HG03045 (cell line): ENCODE measurements around the gene OR56A3.
"Not testable (repeated sequence)": the region's sequence is repeated elsewhere in the genome, so short reads cannot be mapped to it uniquely, and the experiment has no call there.

ENCODE experiments used
- ATAC-seq: cut with Tn5 transposase; IDR thresholded peaks from one replicate; pipeline ENCODE4 v1.9.1; 2021; ENCODE audit warnings: mild to moderate bottlenecking, moderate library complexity; ENCODE audit not compliant: unreplicated experiment

Gene OR56A3, protein sequence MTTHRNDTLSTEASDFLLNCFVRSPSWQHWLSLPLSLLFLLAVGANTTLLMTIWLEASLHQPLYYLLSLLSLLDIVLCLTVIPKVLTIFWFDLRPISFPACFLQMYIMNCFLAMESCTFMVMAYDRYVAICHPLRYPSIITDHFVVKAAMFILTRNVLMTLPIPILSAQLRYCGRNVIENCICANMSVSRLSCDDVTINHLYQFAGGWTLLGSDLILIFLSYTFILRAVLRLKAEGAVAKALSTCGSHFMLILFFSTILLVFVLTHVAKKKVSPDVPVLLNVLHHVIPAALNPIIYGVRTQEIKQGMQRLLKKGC

DNA sequence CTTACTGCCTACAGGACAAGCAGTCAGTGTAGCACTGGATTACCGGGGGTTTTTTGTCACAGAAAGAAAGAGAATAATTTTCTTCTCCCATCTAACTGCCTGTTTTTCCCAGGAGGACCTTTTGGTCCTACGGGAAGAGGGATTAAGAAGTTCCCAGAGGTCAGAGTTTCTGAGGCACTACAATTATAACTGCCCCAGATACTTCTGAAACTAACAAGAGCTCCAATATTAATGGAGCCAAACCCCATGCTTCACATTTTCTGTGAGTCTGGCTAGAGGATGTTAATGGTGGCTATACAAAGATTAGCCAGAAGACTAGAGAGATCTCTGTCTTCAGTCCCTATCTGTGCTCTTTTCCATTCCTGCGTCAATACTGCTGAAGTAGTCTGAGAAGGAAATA, at the start of gene OR56A3:
OR56A3 (plus strand) TSS at position 301 of the 400 bp plus-strand sequence. CDS start 5,096 bp downstream, outside the sequence.
- ATAC-seq, result no peak

DNA sequence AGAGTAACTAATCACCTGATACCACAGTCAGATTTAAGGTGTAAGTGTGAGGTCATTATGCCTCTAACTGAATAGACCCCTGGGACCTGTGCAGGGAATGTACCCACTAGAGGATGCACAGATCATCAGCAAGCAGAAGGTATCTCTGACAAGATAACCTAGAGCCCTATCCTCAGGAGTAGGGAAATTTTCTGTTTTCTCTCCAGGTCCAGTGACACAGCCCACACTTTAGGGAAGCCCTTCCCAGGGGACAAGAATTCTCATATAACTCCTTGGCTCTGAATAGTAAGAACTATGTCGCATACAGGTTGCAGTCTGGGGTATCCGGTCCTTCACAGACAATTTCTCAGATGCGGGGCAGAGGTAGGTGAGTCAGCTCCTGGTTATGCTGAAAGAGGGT, 49.1 kb upstream of the OR56A3 start, which contains the start of gene OR52E5:
OR52E5 (plus strand) TSS at position 301 of the 400 bp plus-strand sequence. CDS start 7,569 bp downstream, outside the sequence.
- no peak for ATAC-seq

DNA sequence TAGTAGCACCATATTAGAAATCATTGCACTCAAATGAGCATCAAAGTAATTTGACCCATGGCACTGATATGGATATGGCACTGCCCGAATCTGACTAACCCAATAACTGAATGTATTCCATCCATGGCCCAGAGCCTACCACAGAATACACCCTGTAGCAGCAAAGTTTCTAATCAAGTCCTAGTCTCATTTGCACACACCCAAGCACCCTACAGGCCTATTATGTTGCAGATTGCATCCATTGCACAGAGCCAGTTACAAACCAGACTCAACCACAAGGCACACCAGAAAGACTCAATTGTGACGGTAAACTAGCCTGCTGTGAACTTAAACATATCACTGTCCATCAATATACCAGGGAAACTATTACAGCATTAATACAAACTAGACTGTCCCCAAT, 42.5 kb upstream of the OR56A3 start:
- ATAC-seq, result no peak

DNA sequence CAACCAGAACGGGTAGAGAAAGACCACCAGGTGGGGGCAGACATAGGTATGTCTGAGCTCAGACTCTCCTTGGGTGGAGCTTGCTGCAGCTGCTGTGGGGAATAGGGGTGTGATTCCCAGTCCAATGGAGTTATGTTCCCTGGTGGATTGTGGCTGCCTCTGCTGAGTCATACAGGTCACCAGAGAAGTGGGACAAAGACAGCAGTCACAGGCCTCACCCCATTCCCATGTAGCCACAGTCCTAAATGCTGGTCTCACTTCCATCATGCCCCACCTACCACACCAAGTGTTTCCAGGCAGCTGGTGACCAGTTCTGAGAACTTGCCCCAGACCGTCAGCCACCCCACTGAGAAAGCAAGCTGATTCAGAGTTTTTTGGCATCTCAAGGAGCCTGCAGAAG, 31.5 kb upstream of the OR56A3 start:
- no peak for ATAC-seq

DNA sequence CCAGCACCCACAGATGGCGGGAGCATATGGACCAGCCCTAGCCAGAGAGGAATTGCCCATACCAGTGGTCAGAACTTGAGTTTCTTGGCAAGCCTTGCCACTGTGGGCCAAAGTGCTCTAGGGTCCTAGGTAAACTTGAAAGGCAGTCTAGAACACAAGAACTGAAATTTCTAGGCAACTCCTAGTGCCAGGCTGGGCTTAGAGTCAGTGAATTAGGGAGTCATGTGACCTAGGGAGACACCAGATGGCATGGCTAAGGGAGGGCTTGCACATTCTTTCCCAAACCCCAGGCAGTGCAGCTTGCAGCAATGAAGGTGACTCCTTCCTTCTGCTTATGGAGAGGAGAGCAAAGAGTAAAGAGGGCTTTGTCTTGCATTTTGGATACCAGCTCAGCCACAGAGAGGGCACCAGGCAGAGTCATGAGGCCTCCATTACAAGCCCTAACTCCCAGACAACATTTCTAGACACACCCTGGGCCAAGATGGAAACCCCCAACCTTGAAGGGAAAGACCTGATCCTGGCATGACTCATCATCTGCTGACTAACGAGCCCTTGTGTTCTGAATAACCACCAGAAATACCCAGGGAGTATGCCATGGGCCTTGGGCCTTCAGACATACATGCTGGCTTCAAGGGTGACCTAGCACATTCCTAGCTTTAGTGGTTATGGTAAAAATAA, 19.2 kb upstream of the OR56A3 start:
- peak; percentile 88 for ATAC-seq

DNA sequence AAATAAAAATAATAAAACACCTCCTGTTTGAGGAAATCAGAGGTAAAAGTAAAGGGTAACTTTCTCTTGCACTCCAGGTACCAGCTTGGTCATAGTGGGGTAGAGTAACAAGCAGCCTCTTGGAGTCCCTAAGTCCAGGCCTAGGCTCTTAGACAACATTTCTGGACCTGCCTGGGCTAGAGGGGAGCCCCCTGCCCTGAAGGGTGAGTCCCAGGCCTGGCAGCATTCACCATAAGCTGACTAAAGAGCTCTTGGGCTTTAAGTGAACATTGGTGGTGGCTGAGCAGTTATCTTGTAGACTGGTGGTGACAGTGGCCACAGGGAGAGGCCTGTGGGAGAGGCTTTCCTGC, 18.6 kb upstream of the OR56A3 start:
- peak; percentile 50 for ATAC-seq

DNA sequence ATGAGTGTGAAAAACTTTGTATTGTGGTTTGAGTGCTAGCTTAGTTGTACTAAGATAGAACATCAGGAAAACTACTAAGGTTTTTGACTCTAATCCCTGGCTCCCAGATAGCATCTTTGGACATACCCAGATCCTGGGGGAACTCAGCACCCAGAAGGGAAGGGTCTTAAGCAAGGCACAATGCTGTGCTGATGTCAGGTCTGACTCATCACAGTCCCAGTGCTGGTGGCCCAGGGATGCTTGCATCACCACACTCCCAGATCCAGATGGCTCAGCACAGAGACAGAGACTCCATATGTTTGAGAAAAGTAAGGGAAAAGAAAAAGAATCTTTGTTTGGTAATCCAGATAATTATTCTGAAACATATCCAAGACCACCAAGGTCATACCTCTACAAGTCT, 18.3 kb upstream of the OR56A3 start:
- ATAC-seq, result peak; percentile 16

DNA sequence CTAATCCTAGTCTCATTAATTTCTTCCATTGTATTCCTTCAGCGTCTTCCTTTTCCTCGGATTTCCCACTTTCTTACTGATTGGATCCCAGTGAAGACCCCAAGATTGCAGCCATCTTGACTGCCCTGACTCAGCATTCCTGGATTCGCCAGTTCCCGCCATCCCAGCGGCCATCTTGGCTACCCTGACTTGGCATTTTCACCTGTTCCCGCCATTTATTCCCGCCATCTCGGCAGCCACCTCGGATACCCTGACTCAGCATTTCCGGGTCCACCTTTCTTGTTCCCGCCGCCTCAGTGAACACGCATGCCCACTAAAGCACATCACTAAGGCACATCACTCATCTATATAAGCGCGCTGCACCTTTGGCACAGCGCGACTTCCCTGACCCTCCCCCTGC, 13.8 kb upstream of the OR56A3 start:
- ATAC-seq, result no peak

DNA sequence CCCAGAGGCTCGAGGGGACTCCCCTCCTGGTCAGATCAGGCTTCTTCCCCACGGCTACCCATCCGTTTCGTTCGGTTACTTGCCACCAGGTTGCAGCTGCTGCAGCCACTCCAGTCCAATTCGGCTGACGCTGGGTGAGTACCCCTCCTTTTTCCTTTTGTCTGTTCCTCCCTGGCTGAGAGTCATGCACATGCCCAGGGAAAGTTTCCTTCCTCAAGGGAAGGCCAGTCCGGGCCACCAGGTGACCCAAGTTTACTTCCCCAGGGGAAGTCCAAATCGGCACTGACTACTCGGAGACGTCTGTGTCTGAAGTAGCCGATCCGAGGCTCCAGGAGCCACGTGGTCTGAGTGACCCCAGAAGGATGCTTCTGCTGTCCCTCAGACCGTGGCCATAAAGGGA, 13.2 kb upstream of the OR56A3 start:
- no peak for ATAC-seq

DNA sequence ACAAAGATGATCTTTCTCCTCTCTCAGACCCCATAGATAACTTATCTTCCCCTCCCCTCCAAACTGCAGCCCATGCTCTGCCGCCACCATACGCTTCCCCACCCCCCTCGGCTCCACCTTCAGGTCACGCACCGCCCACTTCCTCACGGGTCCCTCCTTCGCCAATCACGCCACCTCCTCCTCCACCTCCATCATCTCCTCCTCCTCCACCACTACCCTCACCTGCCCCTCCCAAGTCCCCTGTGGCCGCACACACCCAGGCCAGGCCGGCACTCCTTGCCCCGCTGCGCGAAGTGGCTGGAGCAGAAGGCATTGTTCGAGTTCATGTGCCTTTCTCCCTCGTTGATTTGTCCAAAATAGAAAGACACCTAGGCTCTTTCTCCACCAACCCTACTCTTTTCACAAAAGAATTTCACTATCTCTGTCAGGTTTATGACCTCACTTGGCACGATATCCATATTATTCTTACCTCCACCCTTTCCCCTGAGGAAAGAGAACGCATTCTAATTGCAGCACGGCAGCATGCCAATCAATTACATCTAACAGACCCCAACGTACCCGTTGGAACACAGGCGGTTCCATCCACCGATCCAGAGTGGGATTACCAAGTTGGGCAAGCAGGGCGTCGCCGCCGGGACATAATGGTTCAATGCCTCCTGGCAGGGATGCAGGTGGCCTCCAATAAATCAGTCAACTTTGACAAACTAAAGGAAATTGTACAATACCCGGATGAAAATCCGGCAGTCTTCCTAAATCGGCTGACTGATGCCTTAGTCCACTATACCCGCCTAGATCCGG, 12.3 kb upstream of the OR56A3 start:
- ATAC-seq, result no peak

DNA sequence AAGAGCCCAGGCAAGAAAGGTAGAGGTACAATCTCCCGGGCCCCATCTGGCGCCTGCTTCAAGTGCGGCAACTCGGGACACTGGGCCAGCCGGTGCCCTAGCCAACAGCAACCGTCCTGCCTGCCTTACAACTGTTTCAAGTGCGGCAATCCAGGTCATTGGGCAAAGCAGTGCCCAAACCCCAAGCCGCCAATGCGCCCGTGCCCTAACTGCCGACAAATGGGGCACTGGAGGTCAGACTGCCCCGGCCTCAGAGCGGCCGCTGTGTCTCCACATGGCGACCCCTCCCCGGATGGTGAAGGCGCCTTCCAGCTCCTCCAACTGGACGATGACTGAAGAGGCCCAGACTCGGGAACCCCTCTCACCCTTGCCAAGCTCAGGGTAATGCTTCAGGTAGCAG, 11.4 kb upstream of the OR56A3 start:
- no peak for ATAC-seq

DNA sequence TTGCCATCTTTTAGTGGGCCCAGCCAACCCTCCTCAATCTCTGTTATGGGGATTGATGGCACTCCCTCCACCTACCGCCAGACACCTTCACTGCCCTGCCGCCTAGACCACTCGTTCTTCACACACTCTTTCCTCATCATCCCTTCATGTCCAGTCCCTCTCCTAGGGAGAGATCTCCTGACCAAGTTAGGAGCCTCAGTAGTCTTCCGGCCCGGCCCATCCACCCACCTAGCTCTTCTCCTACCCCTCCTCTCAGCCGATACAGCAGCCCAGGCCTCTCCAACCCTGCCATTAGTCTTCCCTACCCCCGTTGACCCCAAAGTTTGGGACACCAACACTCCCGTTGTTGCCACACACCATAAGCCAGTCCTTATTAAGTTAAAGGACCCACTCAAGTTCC, 11.0 kb upstream of the OR56A3 start:
- no peak for ATAC-seq

DNA sequence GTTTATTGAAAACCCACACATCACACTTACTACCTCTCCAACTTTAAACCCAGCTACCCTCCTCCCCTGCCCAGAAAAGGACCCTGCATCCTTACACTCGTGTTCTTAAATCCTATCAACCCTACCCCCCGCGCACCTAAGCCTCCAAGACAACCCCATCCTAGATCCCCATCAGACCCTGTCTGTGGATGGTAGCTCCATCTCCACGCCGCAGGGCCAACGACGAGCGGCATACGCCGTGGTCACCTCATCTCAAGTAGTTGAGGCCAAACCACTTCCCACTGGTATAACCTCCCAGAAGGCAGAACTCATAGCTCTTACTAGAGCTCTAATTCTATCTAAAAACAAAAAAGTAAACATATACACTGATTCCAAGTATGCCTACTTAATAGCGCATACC, 9.4 kb upstream of the OR56A3 start:
- no peak for ATAC-seq

DNA sequence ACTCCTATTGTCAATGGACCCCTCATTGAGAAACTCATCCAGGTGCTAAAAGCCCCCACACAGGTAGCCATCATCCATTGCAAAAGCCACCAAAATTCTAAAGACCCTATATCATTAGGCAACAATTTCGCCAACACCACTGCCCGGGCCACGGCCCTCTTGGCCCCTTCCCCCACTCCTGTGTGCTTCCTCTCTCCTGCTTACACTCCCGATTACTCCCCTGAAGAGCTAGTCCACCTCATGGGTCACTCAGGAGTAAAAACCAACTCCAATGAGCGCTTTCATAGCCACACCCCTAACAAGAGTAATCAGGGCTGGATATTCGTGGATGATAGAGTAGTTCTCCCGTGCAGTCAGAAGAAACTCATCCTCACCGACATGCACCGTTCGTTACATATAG, 8.9 kb upstream of the OR56A3 start:
- ATAC-seq, result no peak

DNA sequence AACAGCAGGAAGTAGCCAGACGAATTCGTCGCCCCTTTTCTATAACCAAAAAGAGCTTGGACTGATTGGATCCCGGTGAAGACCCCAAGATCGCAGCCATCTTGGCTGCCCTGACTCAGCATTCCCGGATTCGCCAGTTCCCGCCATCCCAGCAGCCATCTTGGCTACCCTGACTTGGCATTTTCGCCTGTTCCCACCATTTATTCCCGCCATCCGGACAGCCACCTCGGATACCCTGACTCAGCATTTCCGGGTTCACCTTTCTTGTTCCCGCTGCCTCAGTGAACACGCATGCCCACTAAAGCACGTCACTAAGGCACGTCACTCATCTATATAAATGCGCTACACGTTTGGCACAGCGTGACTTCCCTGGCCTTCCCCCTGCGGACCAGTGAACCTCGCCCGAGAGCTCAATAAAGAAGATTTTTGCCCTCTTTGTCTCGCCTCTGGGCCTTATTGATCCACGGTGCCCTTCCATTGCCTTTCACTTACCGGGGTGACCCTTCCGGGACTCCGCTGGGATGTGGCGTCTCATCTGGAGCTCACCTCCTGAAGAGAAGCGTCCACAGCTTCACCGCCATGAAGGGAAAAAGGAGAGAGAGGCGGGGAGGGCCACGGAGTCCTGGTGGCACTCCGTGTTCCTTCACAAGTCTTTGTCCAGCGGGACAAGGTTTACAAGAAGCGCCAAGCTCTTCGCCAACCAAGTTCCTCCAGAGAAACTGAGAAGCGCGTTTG, 4.0 kb upstream of the OR56A3 start:
- no peak for ATAC-seq

DNA sequence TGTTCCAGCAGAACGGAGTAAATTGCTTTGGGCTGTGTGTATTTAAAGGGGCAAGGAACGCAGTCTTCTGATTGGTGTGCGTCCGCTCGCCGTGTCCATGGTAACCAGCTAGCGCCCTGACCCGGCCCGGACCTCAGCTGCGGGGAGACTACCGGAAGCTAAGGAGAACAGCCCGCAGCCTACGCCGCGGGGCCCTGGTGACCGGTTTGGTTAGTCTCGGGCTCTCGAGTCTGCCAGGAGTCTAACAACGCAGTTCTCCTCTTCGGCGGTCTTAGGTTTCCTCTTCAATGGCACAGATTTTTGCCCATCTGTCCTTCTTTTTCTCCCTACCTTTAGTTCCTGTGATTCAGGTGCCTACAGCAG, 3.5 kb upstream of the OR56A3 start:
- ATAC-seq, result no peak

DNA sequence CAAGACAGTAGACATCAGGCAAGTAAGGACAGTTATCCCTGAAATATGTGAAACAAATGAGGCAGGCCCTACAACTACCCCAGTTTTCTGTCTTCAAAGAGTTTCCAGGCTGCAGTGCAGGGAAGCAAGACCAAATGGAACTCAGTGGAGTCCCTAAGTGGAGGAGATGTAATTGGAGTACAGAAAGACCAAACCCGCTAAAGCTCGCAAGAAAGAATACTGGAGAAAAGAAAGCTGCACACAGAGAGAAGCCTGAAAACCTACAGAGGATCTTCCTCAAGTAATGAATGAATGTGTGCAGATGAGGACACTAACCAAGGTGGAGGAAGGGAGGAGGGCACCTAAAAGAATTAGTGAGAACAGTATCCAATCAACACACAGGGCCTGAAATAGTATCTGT, 1.3 kb upstream of the OR56A3 start:
- no peak for ATAC-seq

DNA sequence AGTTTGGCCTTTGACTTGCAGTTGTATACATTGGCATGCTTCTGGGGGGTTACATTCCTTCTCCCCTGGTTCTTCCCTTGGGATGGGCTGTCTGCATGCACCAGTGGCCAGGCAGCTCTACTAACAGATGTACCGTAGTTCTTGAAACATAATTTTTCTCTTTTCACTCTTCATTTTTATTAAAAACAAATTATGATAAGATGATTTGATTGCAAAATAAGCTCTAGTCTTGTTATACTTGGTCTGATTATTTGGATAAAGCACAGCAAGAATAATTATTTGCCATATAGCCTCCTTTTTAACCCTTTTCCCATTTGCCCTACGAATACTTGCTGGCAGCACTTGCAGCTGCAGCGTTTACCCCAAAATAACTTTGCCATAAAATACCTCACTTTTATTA, 13.5 kb downstream of the OR56A3 start:
- ATAC-seq, result no peak

DNA sequence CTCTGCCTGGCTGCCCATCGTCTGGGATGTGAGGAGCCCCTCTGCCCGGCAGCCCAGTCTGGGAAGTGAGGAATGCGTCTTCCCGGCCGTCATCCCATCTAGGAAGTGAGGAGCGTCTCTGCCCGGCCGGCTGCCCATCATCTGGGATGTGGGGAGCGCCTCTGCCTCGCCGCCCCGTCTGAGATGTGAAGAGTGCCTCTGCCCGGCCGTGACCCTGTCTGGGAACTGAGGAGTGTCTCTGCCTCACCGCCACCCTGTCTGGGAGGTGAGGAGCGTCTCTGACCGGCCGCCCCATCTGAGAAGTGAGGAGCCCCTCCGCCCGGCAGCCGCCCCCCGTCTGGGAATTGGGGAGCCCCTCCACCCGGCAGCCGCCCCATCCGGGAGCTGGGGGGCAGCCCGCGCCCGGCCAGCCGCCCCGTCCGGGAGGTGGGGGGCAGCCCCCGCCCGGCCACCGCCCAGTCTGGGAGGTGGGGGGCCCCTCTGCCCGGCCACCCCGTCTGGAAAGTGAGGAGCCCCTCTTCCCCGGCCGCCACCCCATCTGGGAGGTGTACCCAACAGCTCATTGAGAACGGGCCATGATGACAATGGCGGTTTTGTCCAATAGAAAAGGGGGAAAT, 18.8 kb downstream of the OR56A3 start:
- not testable (repeated sequence) for ATAC-seq

DNA sequence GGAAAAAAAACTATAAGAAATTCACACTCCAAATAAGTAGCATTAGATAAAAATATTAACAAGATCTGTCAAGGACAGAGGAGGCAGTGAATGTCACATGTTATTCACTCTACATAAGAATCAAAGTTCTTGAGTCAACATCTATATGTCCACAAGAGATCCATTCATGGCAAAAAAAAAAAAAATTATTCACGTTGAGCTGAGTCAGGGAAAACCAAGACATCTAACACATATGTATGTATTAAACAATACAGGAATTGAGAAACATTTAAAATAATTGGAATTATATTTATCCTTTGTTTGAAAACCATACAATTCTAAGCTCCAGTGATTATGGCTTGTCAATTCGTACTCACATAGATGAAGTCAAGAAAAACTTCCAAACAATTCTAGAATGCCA, 24.9 kb downstream of the OR56A3 start:
- ATAC-seq, result no peak

DNA sequence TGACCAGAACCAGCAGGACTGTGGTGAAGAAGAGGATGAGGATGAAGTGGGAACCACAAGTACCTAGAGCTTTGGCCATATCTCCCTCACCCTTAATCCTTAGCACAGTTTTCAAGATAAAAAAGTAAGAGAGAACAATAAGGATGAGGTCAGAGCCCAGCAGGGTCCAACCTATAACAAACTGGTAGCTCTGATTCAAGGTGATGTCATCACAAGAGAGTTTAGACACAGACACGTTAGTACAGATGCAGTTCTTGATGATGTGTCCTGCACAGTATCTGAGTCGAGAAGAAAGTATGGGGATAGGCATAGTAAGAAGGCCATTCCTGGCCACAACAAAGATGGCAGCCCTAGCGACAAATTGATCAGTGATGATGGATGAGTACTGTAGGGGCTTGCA, 25.7 kb downstream of the OR56A3 start:
- no peak for ATAC-seq
